NB4 (cell line): ENCODE measurements around the gene NSUN6.
"Not testable (repeated sequence)": the region's sequence is repeated elsewhere in the genome, so short reads cannot be mapped to it uniquely, and the experiment has no call there.

Experiments used
- POLR2A ChIP-seq: IDR thresholded peaks from 2 replicates; pipeline ENCODE4 v1.6.1; 2011; ENCODE audit warnings: mild to moderate bottlenecking; ENCODE audit not compliant: insufficient read length; ENCODE audit errors: extremely low read depth
- TF ChIP-seq, protein P1 (sequence below): IDR thresholded peaks from one replicate; pipeline ENCODE4 v1.5.1; 2012; ENCODE audit warnings: low read depth, low read length
- TF ChIP-seq, protein P2 (sequence below): IDR thresholded peaks from 2 replicates; pipeline ENCODE4 v1.6.1; 2011; ENCODE audit warnings: low read depth, low read length

DNA sequence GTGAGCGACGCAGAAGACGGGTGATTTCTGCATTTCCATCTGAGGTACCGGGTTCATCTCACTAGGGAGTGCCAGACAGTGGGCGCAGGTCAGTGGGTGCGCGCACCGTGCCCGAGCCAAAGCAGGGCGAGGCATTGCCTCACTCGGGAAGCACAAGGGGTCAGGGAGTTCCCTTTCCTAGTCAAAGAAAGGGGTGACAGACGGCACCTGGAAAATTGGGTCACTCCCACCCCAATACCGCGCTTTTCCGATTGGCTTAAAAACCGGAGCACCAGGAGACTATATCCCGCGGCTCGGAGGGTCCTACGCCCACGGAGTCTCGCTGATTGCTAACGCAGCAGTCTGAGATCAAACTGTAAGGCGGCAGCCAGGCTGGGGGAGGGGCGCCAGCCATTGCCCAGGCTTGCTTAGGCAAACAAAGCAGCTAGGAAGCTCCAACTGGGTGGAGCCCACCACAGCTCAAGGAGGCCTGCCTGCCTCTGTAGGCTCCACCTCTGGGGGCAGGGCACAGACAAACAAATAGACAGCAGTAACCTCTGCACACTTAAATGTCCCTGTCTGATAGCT, 23.9 kb downstream of the NSUN6 start:
- TF ChIP-seq, protein P1, sequence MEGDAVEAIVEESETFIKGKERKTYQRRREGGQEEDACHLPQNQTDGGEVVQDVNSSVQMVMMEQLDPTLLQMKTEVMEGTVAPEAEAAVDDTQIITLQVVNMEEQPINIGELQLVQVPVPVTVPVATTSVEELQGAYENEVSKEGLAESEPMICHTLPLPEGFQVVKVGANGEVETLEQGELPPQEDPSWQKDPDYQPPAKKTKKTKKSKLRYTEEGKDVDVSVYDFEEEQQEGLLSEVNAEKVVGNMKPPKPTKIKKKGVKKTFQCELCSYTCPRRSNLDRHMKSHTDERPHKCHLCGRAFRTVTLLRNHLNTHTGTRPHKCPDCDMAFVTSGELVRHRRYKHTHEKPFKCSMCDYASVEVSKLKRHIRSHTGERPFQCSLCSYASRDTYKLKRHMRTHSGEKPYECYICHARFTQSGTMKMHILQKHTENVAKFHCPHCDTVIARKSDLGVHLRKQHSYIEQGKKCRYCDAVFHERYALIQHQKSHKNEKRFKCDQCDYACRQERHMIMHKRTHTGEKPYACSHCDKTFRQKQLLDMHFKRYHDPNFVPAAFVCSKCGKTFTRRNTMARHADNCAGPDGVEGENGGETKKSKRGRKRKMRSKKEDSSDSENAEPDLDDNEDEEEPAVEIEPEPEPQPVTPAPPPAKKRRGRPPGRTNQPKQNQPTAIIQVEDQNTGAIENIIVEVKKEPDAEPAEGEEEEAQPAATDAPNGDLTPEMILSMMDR: not testable (repeated sequence)
- not testable (repeated sequence) for TF ChIP-seq POLR2A
- TF ChIP-seq, protein P2, sequence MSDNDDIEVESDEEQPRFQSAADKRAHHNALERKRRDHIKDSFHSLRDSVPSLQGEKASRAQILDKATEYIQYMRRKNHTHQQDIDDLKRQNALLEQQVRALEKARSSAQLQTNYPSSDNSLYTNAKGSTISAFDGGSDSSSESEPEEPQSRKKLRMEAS: not testable (repeated sequence)
